GM12878 (cell line): ENCODE data around the gene SETD6.

Experiments
- CTCF ChIP-seq, 3 experiments: IDR thresholded peaks in 2 of 3; conservative IDR thresholded peaks in 1 of 3; 2 replicates each; pipeline ENCODE4 v1.5.1; 2011; ENCODE audit warnings: low read depth in 3 of 3, low read length in 3 of 3, mild to moderate bottlenecking in 3 of 3, control low read depth in 2 of 3, moderate library complexity in 2 of 3, inconsistent platforms in 1 of 3, mixed read lengths in 1 of 3; ENCODE audit not compliant: control insufficient read depth in 2 of 3, insufficient read depth in 1 of 3; ENCODE audit errors: extremely low read depth in 1 of 3
- JUND ChIP-seq: IDR thresholded peaks from 2 replicates; pipeline ENCODE4 v1.6.1; 2012; ENCODE audit warnings: low read depth, mild to moderate bottlenecking, low read length, improper control_type of control experiment, moderate library complexity
- MAX ChIP-seq: IDR thresholded peaks from 2 replicates; pipeline ENCODE4 v1.6.1; 2012; ENCODE audit warnings: low read depth, low read length, improper control_type of control experiment
- POLR2A ChIP-seq: IDR thresholded peaks from 2 replicates; pipeline ENCODE4 v1.6.1; 2011; ENCODE audit warnings: low read depth, mild to moderate bottlenecking, low read length
- RCOR1 ChIP-seq: conservative IDR thresholded peaks from 2 replicates; pipeline ENCODE4 v1.6.1; 2012; ENCODE audit warnings: low read depth, low read length, improper control_type of control experiment
- SKIL ChIP-seq: fragments of 450-650 bp; IDR thresholded peaks from 2 replicates; pipeline ENCODE4 v1.6.1; 2017; ENCODE audit warnings: mild to moderate bottlenecking, low read depth, inconsistent platforms; ENCODE audit not compliant: poor library complexity, severe bottlenecking
- USF2 ChIP-seq: IDR thresholded peaks from 2 replicates; pipeline ENCODE4 v1.6.1; 2011; ENCODE audit warnings: low read depth, low read length, improper control_type of control experiment, borderline replicate concordance

GRCh38 chr16:58465817-58466216 lies 49.5 kb upstream of the SETD6 start:
- no peak for TF ChIP-seq CTCF (IDR thresholded peaks at IDR 0.05 in 2 of 3, conservative IDR thresholded peaks at IDR 0.05 in 1 of 3; ENCODE audit: control insufficient read depth in 2 of 3, extremely low read depth in 1 of 3, insufficient read depth in 1 of 3, low read depth in 3 of 3, low read length in 3 of 3)
- no peak for TF ChIP-seq SKIL
- no peak for TF ChIP-seq USF2
- no peak for TF ChIP-seq RCOR1
- no peak for TF ChIP-seq JUND
- no peak for TF ChIP-seq MAX
- no peak for TF ChIP-seq POLR2A
